Endothelial cell of umbilical vein (primary cell): ENCODE results near the gene TRIM29. TPM values are rescaled to one million over a fixed set of nuclear protein-coding genes. Genes with fewer than 3 reads are reported as not detected.

ENCODE experiments used
- BruUV-seq: library from RNA; stranded (reverse); fragments of 400-500 nt; replicated peaks from 2 replicates; lab custom pipeline; 2021; lab: Mats Ljungman, UMichigan
- CTCF ChIA-PET: fragments of 300-600, 350-600 bp; sonication (Branson Sonifier 250); formaldehyde crosslinking; loops from one replicate; lab custom pipeline; 2021; ENCODE audit warnings: antibody characterized with exemption, inconsistent platforms; lab: Charles Lee
- POLR2A ChIA-PET: fragments of 300-600, 350-600 bp; sonication (Branson Sonifier 250); formaldehyde crosslinking; loops from one replicate; lab custom pipeline; 2021; ENCODE audit warnings: antibody characterized with exemption, inconsistent platforms; lab: Charles Lee
- DNase-seq: peaks from one replicate; pipeline ENCODE4 v3.0.0-alpha.2; 2011; ENCODE audit warnings: low read depth, low spot score
- FAIRE-seq: peaks from 2 replicates; lab custom pipeline; 2011; peaks lifted over from hg19 to GRCh38; lab: Jason Lieb, UNC
- H2AFZ ChIP-seq: 2 replicates; pipeline ENCODE4 v1.6.0; 2012; ENCODE audit warnings: low read depth, low read length, control low read depth, inconsistent platforms
- H3K27ac ChIP-seq: 2 replicates; pipeline ENCODE4 v1.5.1; 2011; ENCODE audit warnings: low read depth, mild to moderate bottlenecking, control low read depth, low read length, moderate library complexity; ENCODE audit not compliant: insufficient read depth
- H3K27me3 ChIP-seq, 2 experiments: 2 replicates each; pipeline versions ENCODE4 v1.6.0 to v1.6.1; 2011; ENCODE audit warnings: low read length in 2 of 2, mixed read lengths in 1 of 2; ENCODE audit not compliant: control insufficient read depth in 2 of 2, insufficient read depth in 2 of 2
- H3K36me3 ChIP-seq, 2 experiments: 2 replicates in 1 of 2; 3 replicates in 1 of 2; pipeline ENCODE4 v1.5.1; 2011; ENCODE audit warnings: low read length in 2 of 2, mild to moderate bottlenecking in 1 of 2, moderate library complexity in 1 of 2; ENCODE audit not compliant: control insufficient read depth in 2 of 2, insufficient read depth in 2 of 2; ENCODE audit errors: extremely low read depth in 1 of 2
- H3K4me1 ChIP-seq: 3 replicates; pipeline ENCODE4 v1.5.1; 2011; ENCODE audit warnings: mild to moderate bottlenecking, low read length; ENCODE audit not compliant: control insufficient read depth, insufficient read depth; ENCODE audit errors: extremely low read depth
- H3K4me2 ChIP-seq: 2 replicates; pipeline ENCODE4 v1.6.1; 2011; ENCODE audit warnings: low read length, control low read depth, mixed read lengths; ENCODE audit not compliant: insufficient read depth
- H3K4me3 ChIP-seq, 3 experiments: fragments of 200-600 bp in 1 of 3; sonication (generic), shearing (Covaris generic) in 1 of 3; replicated peaks in 1 of 3; 2 replicates each; pipeline ENCODE4 v1.5.1; 2011 to 2016; ENCODE audit warnings: control low read depth in 3 of 3, low read length in 3 of 3, mild to moderate bottlenecking in 2 of 3, inconsistent platforms in 1 of 3, low read depth in 1 of 3, moderate library complexity in 1 of 3; ENCODE audit not compliant: insufficient read depth in 1 of 3
- H3K79me2 ChIP-seq: 2 replicates; pipeline ENCODE4 v1.6.0; 2012; ENCODE audit warnings: low read length, inconsistent platforms; ENCODE audit not compliant: control insufficient read depth, insufficient read depth
- H3K9ac ChIP-seq: replicated peaks from 2 replicates; pipeline ENCODE3; 2011; ENCODE audit warnings: low read length, control low read depth; ENCODE audit not compliant: insufficient read depth; ENCODE audit errors: extremely low read depth
- H3K9me1 ChIP-seq: replicated peaks from 3 replicates; pipeline ENCODE4 v1.6.0; 2011; ENCODE audit warnings: mild to moderate bottlenecking, low read length; ENCODE audit not compliant: control insufficient read depth, insufficient read depth; ENCODE audit errors: extremely low read depth
- H3K9me3 ChIP-seq: replicated peaks from 2 replicates; pipeline ENCODE4 v1.5.1; 2012; ENCODE audit warnings: low read length, inconsistent platforms; ENCODE audit not compliant: control insufficient read depth, insufficient read depth
- H4K20me1 ChIP-seq: replicated peaks from 2 replicates; pipeline ENCODE3; 2011; ENCODE audit warnings: mild to moderate bottlenecking, low read length; ENCODE audit not compliant: control insufficient read depth, insufficient read depth; ENCODE audit errors: extremely low read depth
- CTCF ChIP-seq, 2 donors: IDR thresholded peaks; 1 replicate in 1 of 2; 2 replicates in 1 of 2; pipeline ENCODE4 v1.5.1; 2011; ENCODE audit warnings: low read length in 2 of 2, mild to moderate bottlenecking in 2 of 2, moderate library complexity in 2 of 2, control low read depth in 1 of 2, inconsistent platforms in 1 of 2, low read depth in 1 of 2; ENCODE audit not compliant: insufficient read depth in 1 of 2; ENCODE audit errors: extremely low read depth in 1 of 2
- EZH2 ChIP-seq: IDR thresholded peaks from 2 replicates; pipeline ENCODE4 v1.6.1; 2012; ENCODE audit warnings: borderline replicate concordance, low read depth, mild to moderate bottlenecking, moderate library complexity, low read length, inconsistent platforms; ENCODE audit not compliant: severe bottlenecking
- FOS ChIP-seq: IDR thresholded peaks from 2 replicates; pipeline ENCODE4 v1.6.1; 2011; ENCODE audit warnings: mild to moderate bottlenecking, low read length, moderate library complexity, borderline replicate concordance; ENCODE audit not compliant: insufficient read depth
- GATA2 ChIP-seq: IDR thresholded peaks from 2 replicates; pipeline ENCODE4 v1.7.0; 2011; ENCODE audit warnings: low read depth, mild to moderate bottlenecking, moderate library complexity, mixed read lengths, low read length; ENCODE audit not compliant: insufficient read length, insufficient read depth
- JUN ChIP-seq: IDR thresholded peaks from 2 replicates; pipeline ENCODE4 v1.6.1; 2011; ENCODE audit warnings: borderline replicate concordance, low read depth; ENCODE audit not compliant: insufficient read length, insufficient read depth
- MAX ChIP-seq: IDR thresholded peaks from 2 replicates; pipeline ENCODE4 v1.6.1; 2011; ENCODE audit not compliant: insufficient read depth, insufficient read length
- MYC ChIP-seq: IDR thresholded peaks from one replicate; pipeline ENCODE4 v1.6.1; 2011; ENCODE audit warnings: mild to moderate bottlenecking, low read depth, low read length
- POLR2A ChIP-seq: IDR thresholded peaks from 2 replicates; pipeline ENCODE4 v1.6.1; 2012; ENCODE audit warnings: low read depth, mild to moderate bottlenecking, control low read depth, low read length
- POLR2AphosphoS5 ChIP-seq: IDR thresholded peaks from 2 replicates; pipeline ENCODE4 v1.6.1; 2012; ENCODE audit warnings: low read depth, mild to moderate bottlenecking, control low read depth, low read length, moderate library complexity; ENCODE audit not compliant: insufficient read depth
- dilution Hi-C: fragments of 300-500 bp; cut with MboI; formaldehyde crosslinking; loops from one replicate; pipeline ENCODE4 v1.15.0; 2019; ENCODE audit warnings: low sequenced_read_pairs; ENCODE audit not compliant: extremely low pct_ligation_motif_present
- intact Hi-C: fragments of 100-400 bp; cut with micrococcal nuclease; formaldehyde crosslinking; loops from one replicate; pipeline ENCODE4 v1.10.0; 2022
- polyA plus RNA-seq, 4 experiments: library from polyadenylated mRNA; depleted of rRNA in 3 of 4; stranded (reverse) in 3 of 4; unstranded in 1 of 4; fragments of >200 nt; gene quantifications; 2 replicates each; pipeline versions ENCODE4 v1.2.1 to v1.2.3, GENCODE V29; 2011 to 2012; ENCODE audit warnings: missing spikeins in 1 of 4
- total RNA-seq: library from RNA; stranded (reverse); gene quantifications from 2 replicates; pipeline ENCODE4 v1.2.3, GENCODE V29; 2021

Gene TRIM29
- total and polyA plus RNA-seq, 2 donors (not counting 3 experiments of a cell fraction or from before 2014, with no cell fraction given) = not detected

- Histone ChIP-seq H3K9ac (no peak overlapping the region), H2AFZ (no peak overlapping the region), H3K36me3 (no peaks in the 10 kb centered on the region), H3K4me2 (no peak overlapping the region), H3K27ac (no peak overlapping the region), H4K20me1 (no peaks in the 10 kb centered on the region), H3K4me1 (no peaks in the 10 kb centered on the region), H3K9me1 (no peaks in the 10 kb centered on the region), H3K27me3 (no peaks in the 10 kb centered on the region), H3K79me2 (no peaks in the 10 kb centered on the region), H3K4me3 (no peak overlapping the region), H3K9me3 (no peaks in the 10 kb centered on the region)
- POLR2A ChIA-PET = no interaction called here
- BruUV-seq = no TSS peak
- intact Hi-C loops = no loop called here
- FAIRE-seq (no peak), DNase-seq (no peak)
- TF ChIP-seq JUN (no peak), MYC (no peak), CTCF (IDR thresholded peaks at IDR 0.05; ENCODE audit: extremely low read depth in 1 of 2, insufficient read depth in 1 of 2, low read depth in 1 of 2, low read length in 2 of 2) (no peak), GATA2 (no peak), EZH2 (no peak), POLR2A (no peak), MAX (no peak), FOS (no peak), POLR2AphosphoS5 (no peak)
- dilution Hi-C loops = no loop called here
- CTCF ChIA-PET = no interaction called here
Measured at GRCh38 chr11:120122924-120123683, 14.8 kb downstream of the TRIM29 start.
